H1 (cell line): ENCODE data around the gene RPL38. TPM values are rescaled to one million over a fixed set of nuclear protein-coding genes. Genes with fewer than 3 reads are reported as not detected.

ENCODE experiments used
- CTCF ChIP-seq, 3 experiments: IDR thresholded peaks; 1 replicate in 2 of 3; 2 replicates in 1 of 3; pipeline versions ENCODE4 v1.5.1 to v1.6.1; 2011; ENCODE audit warnings: low read length in 3 of 3, mild to moderate bottlenecking in 3 of 3, inconsistent platforms in 2 of 3, low read depth in 1 of 3, moderate library complexity in 1 of 3; ENCODE audit not compliant: insufficient read depth in 1 of 3; ENCODE audit errors: control extremely low read depth in 1 of 3
- JUN ChIP-seq: IDR thresholded peaks from 2 replicates; pipeline ENCODE4 v1.6.1; 2011; ENCODE audit warnings: low read depth, mild to moderate bottlenecking, improper control_type of control experiment, low read length
- KDM1A ChIP-seq: fragments of 200-600, 300-600 bp; sonication (generic); IDR thresholded peaks from 2 replicates; pipeline ENCODE4 v1.7.1; 2016; ENCODE audit warnings: mild to moderate bottlenecking, low read length, borderline replicate concordance
- NRF1 ChIP-seq: IDR thresholded peaks from 2 replicates; pipeline ENCODE4 v1.6.1; 2011; ENCODE audit warnings: mild to moderate bottlenecking, low read depth, low read length, improper control_type of control experiment
- polyA plus RNA-seq, 7 experiments: library from polyadenylated mRNA; depleted of rRNA in 3 of 7; stranded (reverse) in 5 of 7; unstranded in 2 of 7; fragments of >200 nt in 5 of 7; fragments of 200-250 nt in 2 of 7; gene quantifications; 1 replicate in 5 of 7; 2 replicates in 1 of 7; 4 replicates in 1 of 7; pipeline versions ENCODE4 v1.2.1 to v1.2.3, GENCODE V29; 2011 to 2013; ENCODE audit warnings: missing spikeins in 2 of 7, mixed read lengths in 2 of 7
- total RNA-seq: library from RNA; stranded (reverse); fragmentation: NEBNext Ultra II Directional; extraction: Animal tissue kit (Norgen Biotek cat#: 25700); gene quantifications from 2 replicates; pipeline ENCODE4 v1.2.1, GENCODE V29; 2021

The RPL38 gene
- total and polyA plus RNA-seq, 2 of the 8 experiments (the other 6 are each of a cell fraction or from before 2014, with no cell fraction given), result 412 to 1,195 TPM

GRCh38 chr17:74181341-74181740 is 22.1 kb upstream of the RPL38 start (continued):
- TF ChIP-seq CTCF (IDR thresholded peaks at IDR 0.05; ENCODE audit: control extremely low read depth in 1 of 3, insufficient read depth in 1 of 3, low read depth in 1 of 3, low read length in 3 of 3) (no peak), KDM1A (no peak), NRF1 (no peak), JUN (no peak)
